Keratinocyte (primary cell): ENCODE results near the gene UROS.

Experiments used
- EZH2 ChIP-seq: IDR thresholded peaks from one replicate; pipeline ENCODE4 v1.6.1; 2012; ENCODE audit warnings: inconsistent platforms, mild to moderate bottlenecking, low read length, moderate library complexity
- TF ChIP-seq, protein P1 (sequence below), 3 experiments: IDR thresholded peaks in 1 of 3; conservative IDR thresholded peaks in 1 of 3; optimal IDR thresholded peaks in 1 of 3; 2 replicates in 2 of 3; 3 replicates in 1 of 3; pipeline versions ENCODE3 to v1.5.1; 2011; ENCODE audit warnings: low read length in 3 of 3, mild to moderate bottlenecking in 3 of 3, moderate library complexity in 2 of 3, control low read depth in 1 of 3, inconsistent platforms in 1 of 3; ENCODE audit not compliant: insufficient read depth in 2 of 3; ENCODE audit errors: extremely low read depth in 1 of 3

DNA sequence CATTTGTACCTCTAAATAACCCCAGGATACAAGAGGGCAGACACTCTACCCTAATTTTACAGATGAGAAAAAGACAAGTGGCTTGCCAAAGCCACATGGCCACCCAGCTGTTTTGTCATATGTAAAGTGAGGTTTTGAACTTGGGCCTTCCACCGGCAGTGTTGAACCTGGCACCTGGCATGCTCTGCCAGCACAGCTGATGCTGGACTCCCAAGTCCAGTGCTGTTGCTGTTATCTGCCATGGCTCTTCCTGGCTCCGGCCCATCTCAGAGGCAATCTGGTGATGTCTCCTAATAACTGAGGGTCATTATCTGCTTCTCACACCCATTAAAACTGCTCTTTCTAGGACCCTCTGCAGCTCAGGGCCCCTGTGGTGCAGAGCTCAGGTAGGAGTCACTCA lies 25.3 kb upstream of the UROS start:
- TF ChIP-seq, protein P1, sequence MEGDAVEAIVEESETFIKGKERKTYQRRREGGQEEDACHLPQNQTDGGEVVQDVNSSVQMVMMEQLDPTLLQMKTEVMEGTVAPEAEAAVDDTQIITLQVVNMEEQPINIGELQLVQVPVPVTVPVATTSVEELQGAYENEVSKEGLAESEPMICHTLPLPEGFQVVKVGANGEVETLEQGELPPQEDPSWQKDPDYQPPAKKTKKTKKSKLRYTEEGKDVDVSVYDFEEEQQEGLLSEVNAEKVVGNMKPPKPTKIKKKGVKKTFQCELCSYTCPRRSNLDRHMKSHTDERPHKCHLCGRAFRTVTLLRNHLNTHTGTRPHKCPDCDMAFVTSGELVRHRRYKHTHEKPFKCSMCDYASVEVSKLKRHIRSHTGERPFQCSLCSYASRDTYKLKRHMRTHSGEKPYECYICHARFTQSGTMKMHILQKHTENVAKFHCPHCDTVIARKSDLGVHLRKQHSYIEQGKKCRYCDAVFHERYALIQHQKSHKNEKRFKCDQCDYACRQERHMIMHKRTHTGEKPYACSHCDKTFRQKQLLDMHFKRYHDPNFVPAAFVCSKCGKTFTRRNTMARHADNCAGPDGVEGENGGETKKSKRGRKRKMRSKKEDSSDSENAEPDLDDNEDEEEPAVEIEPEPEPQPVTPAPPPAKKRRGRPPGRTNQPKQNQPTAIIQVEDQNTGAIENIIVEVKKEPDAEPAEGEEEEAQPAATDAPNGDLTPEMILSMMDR (optimal IDR thresholded peaks at IDR 0.05 in 1 of 3, IDR thresholded peaks at IDR 0.05 in 1 of 3, conservative IDR thresholded peaks at IDR 0.05 in 1 of 3; ENCODE audit: extremely low read depth in 1 of 3, insufficient read depth in 2 of 3, low read length in 3 of 3) = no peak
- no peak for TF ChIP-seq EZH2
